ENCODE results near the gene ARL11.

ARL11 gene

DNA sequence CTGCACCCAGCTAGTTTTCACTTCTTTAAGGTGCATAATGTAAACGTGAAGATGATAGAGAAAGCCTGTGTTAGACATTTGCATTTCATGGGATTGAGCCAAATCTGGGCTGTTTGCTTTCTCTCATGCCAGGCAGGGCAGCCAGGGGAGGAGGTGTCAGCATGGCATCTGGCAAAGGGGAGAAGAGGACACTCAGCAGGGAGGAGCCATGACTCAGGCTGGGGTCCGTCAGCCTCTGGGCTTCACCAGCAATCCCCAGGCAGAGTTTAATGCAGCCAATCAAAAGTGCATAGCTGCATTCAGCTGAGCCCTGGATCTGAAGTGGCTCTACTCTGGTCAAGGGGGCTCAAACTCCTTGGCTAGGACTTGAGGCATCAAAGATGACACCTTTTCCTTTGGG lies 39.5 kb downstream of the ARL11 start:
- Histone ChIP-seq H3K4me1 (ENCODE audit: control insufficient read depth in 1 of 2, insufficient read depth in 2 of 2, low read length in 2 of 2) (no peaks in the 10 kb centered on the region), H4K12ac (ENCODE audit: low read depth, low read length) (no peak overlapping the region), H3K79me2 (ENCODE audit: control insufficient read depth, insufficient read depth, low read length, poor library complexity) (no peaks in the 10 kb centered on the region), H3K4me2 (ENCODE audit: low read length) (no peak overlapping the region), H3K9ac (ENCODE audit: low read length) (no peak overlapping the region), H3K27ac (ENCODE audit: low read depth, low read length) (no peak overlapping the region), H3K4ac (ENCODE audit: low read depth, low read length) (no peak overlapping the region), H2AK5ac (ENCODE audit: low read length) (no peak overlapping the region), H2AFZ (ENCODE audit: insufficient read depth, low read length, poor library complexity) (no peak overlapping the region), H3K27me3 (ENCODE audit: insufficient read depth, low read length) (no peaks in the 10 kb centered on the region), H2BK12ac (ENCODE audit: low read length) (no peak overlapping the region), H2BK120ac (ENCODE audit: insufficient read depth, low read length, poor library complexity) (no peak overlapping the region), H4K8ac (ENCODE audit: low read depth, low read length) (no peak overlapping the region), H3K9me3 (ENCODE audit: insufficient read depth, low read depth, low read length) (peaks cover 2% of the 10 kb centered on the region), H3K18ac (ENCODE audit: low read length) (no peak overlapping the region), H4K91ac (ENCODE audit: low read depth, low read length) (no peak overlapping the region), H3K36me3 (ENCODE audit: control insufficient read depth in 1 of 2, insufficient read depth in 2 of 2, low read length in 2 of 2) (peaks cover 0 to 7% of the 10 kb centered on the region in 2 experiments), H3K14ac (ENCODE audit: low read length) (no peak overlapping the region), H3K23ac (ENCODE audit: low read length) (no peak overlapping the region), H2BK5ac (ENCODE audit: low read depth, low read length, poor library complexity) (no peak overlapping the region), H3K4me3 (ENCODE audit: low read depth, low read length) (no peak overlapping the region), H3K79me1 (ENCODE audit: low read length) (no peaks in the 10 kb centered on the region)
- no peak for DNase-seq
- no CpG with 5 or more reads among the region's 2 CpGs for WGBS (ENCODE audit: extremely low coverage, insufficient coverage, insufficient read length)

DNA sequence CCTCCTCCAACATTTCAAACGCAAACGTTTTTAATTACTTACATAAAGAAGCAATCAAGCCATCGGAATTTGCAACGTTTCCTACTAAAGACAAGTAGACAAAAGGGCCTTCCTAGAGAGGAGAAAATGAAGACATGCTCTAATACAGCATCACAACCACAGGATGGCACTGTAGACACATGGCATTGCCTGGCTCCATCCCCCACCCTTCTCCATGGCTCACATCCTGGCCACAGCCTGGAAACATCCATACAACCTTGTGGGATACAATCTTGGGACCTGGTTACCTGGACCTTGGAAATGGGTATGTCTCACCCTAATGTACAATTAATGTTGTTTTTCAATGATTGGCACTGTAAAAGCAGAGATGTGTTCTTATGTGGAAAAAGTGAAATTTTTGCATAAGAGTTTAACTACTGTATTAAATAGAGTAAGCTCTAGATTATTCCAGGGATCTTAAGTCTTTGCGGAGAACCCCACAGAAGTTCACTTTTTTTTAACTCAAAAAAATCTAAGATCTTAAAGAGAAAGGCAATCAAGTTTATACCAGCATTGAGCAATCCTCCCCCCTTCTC lies 41.5 kb downstream of the ARL11 start:
- Histone ChIP-seq H3K4me1 (ENCODE audit: control insufficient read depth in 1 of 2, insufficient read depth in 2 of 2, low read length in 2 of 2) (no peaks in the 10 kb centered on the region), H3K27ac (ENCODE audit: low read depth, low read length) (no peak overlapping the region), H3K4me3 (ENCODE audit: low read depth, low read length) (no peak overlapping the region), H4K12ac (ENCODE audit: low read depth, low read length) (no peak overlapping the region), H3K4ac (ENCODE audit: low read depth, low read length) (no peak overlapping the region), H3K79me2 (ENCODE audit: control insufficient read depth, insufficient read depth, low read length, poor library complexity) (no peaks in the 10 kb centered on the region), H4K91ac (ENCODE audit: low read depth, low read length) (no peak overlapping the region), H3K4me2 (ENCODE audit: low read length) (no peak overlapping the region), H2AFZ (ENCODE audit: insufficient read depth, low read length, poor library complexity) (no peak overlapping the region), H3K23ac (ENCODE audit: low read length) (no peak overlapping the region), H3K18ac (ENCODE audit: low read length) (no peak overlapping the region), H2BK12ac (ENCODE audit: low read length) (no peak overlapping the region), H2AK5ac (ENCODE audit: low read length) (no peak overlapping the region), H3K27me3 (ENCODE audit: insufficient read depth, low read length) (no peaks in the 10 kb centered on the region), H2BK5ac (ENCODE audit: low read depth, low read length, poor library complexity) (no peak overlapping the region), H3K79me1 (ENCODE audit: low read length) (no peaks in the 10 kb centered on the region), H3K14ac (ENCODE audit: low read length) (no peak overlapping the region), H3K9me3 (ENCODE audit: insufficient read depth, low read depth, low read length) (no peaks in the 10 kb centered on the region), H3K36me3 (ENCODE audit: control insufficient read depth in 1 of 2, insufficient read depth in 2 of 2, low read length in 2 of 2) (peaks cover 0 to 7% of the 10 kb centered on the region in 2 experiments), H3K9ac (ENCODE audit: low read length) (no peak overlapping the region), H2BK120ac (ENCODE audit: insufficient read depth, low read length, poor library complexity) (no peak overlapping the region), H4K8ac (ENCODE audit: low read depth, low read length) (no peak overlapping the region)
- WGBS (ENCODE audit: extremely low coverage, insufficient coverage, insufficient read length) = 100% methylated on average over 2 of the region's 5 CpGs
- peak; percentile 30 to 78 for DNase-seq

DNA sequence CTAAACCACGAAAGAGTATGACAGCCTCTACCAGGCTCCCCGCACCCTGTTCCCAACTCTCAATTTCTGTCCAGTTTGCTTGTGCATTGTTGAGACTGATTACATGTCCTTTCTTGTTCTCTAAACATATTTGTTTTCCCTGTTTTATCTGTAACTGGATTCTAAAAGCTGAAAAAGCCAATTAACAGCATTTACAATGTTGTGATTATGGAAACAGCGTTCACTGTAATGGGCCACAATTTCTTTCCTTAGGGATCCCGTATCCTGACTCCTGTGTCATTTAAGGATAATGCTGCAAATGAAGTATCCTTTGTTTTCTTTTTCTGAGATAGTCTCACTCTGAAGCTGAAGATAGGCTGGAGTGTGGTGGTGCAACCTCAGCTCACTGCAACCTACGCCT lies 42.5 kb downstream of the ARL11 start:
- Histone ChIP-seq H3K9ac (ENCODE audit: low read length) (no peak overlapping the region), H3K23ac (ENCODE audit: low read length) (no peak overlapping the region), H2BK120ac (ENCODE audit: insufficient read depth, low read length, poor library complexity) (no peak overlapping the region), H3K27me3 (ENCODE audit: insufficient read depth, low read length) (no peaks in the 10 kb centered on the region), H4K12ac (ENCODE audit: low read depth, low read length) (no peak overlapping the region), H2AFZ (ENCODE audit: insufficient read depth, low read length, poor library complexity) (no peak overlapping the region), H2BK12ac (ENCODE audit: low read length) (no peak overlapping the region), H2BK5ac (ENCODE audit: low read depth, low read length, poor library complexity) (no peak overlapping the region), H3K4me2 (ENCODE audit: low read length) (no peak overlapping the region), H3K4ac (ENCODE audit: low read depth, low read length) (no peak overlapping the region), H4K91ac (ENCODE audit: low read depth, low read length) (no peak overlapping the region), H4K8ac (ENCODE audit: low read depth, low read length) (no peak overlapping the region), H3K4me1 (ENCODE audit: control insufficient read depth in 1 of 2, insufficient read depth in 2 of 2, low read length in 2 of 2) (no peaks in the 10 kb centered on the region), H3K14ac (ENCODE audit: low read length) (no peak overlapping the region), H3K18ac (ENCODE audit: low read length) (no peak overlapping the region), H3K79me2 (ENCODE audit: control insufficient read depth, insufficient read depth, low read length, poor library complexity) (no peaks in the 10 kb centered on the region), H3K9me3 (ENCODE audit: insufficient read depth, low read depth, low read length) (no peaks in the 10 kb centered on the region), H3K36me3 (ENCODE audit: control insufficient read depth in 1 of 2, insufficient read depth in 2 of 2, low read length in 2 of 2) (peaks cover 0 to 4% of the 10 kb centered on the region in 2 experiments), H3K27ac (ENCODE audit: low read depth, low read length) (no peak overlapping the region), H3K4me3 (ENCODE audit: low read depth, low read length) (no peak overlapping the region), H3K79me1 (ENCODE audit: low read length) (no peaks in the 10 kb centered on the region), H2AK5ac (ENCODE audit: low read length) (no peak overlapping the region)
- DNase-seq = no peak
- no CpG with 5 or more reads among the region's 5 CpGs for WGBS (ENCODE audit: extremely low coverage, insufficient coverage, insufficient read length)

DNA sequence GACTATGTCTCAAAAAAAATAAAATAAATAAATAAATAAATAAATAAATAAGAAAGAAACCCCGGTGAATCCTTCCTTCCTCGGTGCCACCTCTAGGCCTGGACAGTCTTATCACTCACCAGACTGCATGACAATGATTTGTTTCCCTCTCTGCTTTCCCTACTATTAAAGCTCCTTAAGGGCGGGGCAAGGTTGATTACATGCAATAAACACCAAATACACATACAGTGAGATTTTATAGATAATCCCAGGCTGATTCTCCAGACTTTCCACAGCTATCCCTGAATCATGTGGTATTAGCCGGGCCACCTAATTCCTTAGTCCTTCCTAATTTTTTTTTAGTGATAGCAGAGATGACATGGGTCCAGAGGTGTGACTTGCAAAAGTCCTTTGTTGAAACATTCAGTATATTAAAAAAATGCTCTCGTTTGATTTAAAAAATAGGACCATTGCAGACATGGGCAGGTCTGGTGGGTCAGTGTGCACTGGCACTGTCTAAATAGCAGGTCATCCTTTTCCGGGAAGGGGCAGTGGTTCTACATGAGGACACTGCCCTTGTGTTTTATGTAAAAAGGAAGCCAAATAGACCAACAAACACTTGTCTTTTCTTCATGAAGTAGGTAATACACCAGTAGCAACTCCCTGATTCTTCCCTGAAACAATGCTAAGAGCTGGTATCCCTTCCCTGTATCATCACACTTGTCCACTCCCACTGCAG lies 48.4 kb downstream of the ARL11 start:
- WGBS (ENCODE audit: extremely low coverage, insufficient coverage, insufficient read length) = no CpG with 5 or more reads among the region's 6 CpGs
- H2AK5ac ChIP-seq (ENCODE audit: low read length) = no peak overlapping the region
- no peak overlapping the region for H4K8ac ChIP-seq (ENCODE audit: low read depth, low read length)
- H3K27me3 ChIP-seq (ENCODE audit: insufficient read depth, low read length) = no peaks in the 10 kb centered on the region
- H3K27ac ChIP-seq (ENCODE audit: low read depth, low read length) = no peak overlapping the region
- H3K4me2 ChIP-seq (ENCODE audit: low read length) = no peak overlapping the region
- H3K18ac ChIP-seq (ENCODE audit: low read length) = no peak overlapping the region
- no peak overlapping the region for H3K9ac ChIP-seq (ENCODE audit: low read length)
- H3K9me3 ChIP-seq (ENCODE audit: insufficient read depth, low read depth, low read length) = peaks cover 7% of the 10 kb centered on the region
- H3K14ac ChIP-seq (ENCODE audit: low read length) = no peak overlapping the region
- no peak for DNase-seq
- H3K36me3 ChIP-seq (ENCODE audit: control insufficient read depth in 1 of 2, insufficient read depth in 2 of 2, low read length in 2 of 2) = peaks cover 7 to 8% of the 10 kb centered on the region in 2 experiments
- no peak overlapping the region for H2AFZ ChIP-seq (ENCODE audit: insufficient read depth, low read length, poor library complexity)
- no peaks in the 10 kb centered on the region for H3K79me1 ChIP-seq (ENCODE audit: low read length)
- H2BK5ac ChIP-seq (ENCODE audit: low read depth, low read length, poor library complexity) = no peak overlapping the region
- H2BK12ac ChIP-seq (ENCODE audit: low read length) = no peak overlapping the region
- H3K4me1 ChIP-seq (ENCODE audit: control insufficient read depth in 1 of 2, insufficient read depth in 2 of 2, low read length in 2 of 2) = no peaks in the 10 kb centered on the region
- no peak overlapping the region for H3K23ac ChIP-seq (ENCODE audit: low read length)
- no peak overlapping the region for H3K4me3 ChIP-seq (ENCODE audit: low read depth, low read length)
- H4K12ac ChIP-seq (ENCODE audit: low read depth, low read length) = no peak overlapping the region
- H4K91ac ChIP-seq (ENCODE audit: low read depth, low read length) = no peak overlapping the region
- H2BK120ac ChIP-seq (ENCODE audit: insufficient read depth, low read length, poor library complexity) = no peak overlapping the region
- H3K79me2 ChIP-seq (ENCODE audit: control insufficient read depth, insufficient read depth, low read length, poor library complexity) = no peaks in the 10 kb centered on the region
- H3K4ac ChIP-seq (ENCODE audit: low read depth, low read length) = no peak overlapping the region

Measured in trophoblast cell (in vitro differentiated cells and primary cell).